HG03175 (cell line): Measurements from ENCODE around the gene KRT85.
"Not testable (repeated sequence)": the region's sequence is repeated elsewhere in the genome, so short reads cannot be mapped to it uniquely, and the experiment has no call there.

Experiments
- ATAC-seq: cut with Tn5 transposase; IDR thresholded peaks from one replicate; pipeline ENCODE4 v1.9.1; 2021; ENCODE audit warnings: mild to moderate bottlenecking, moderate library complexity; ENCODE audit not compliant: unreplicated experiment

The KRT85 gene

GRCh38 chr12:52366738-52367485 lies at the start of gene KRT85:
Gene KRT85 (minus strand): TSS chr12:52367481. CDS start chr12:52367405, 76 bp downstream.
- ATAC-seq, result no peak

GRCh38 chr12:52416795-52417194 lies 49.5 kb upstream of the KRT85 start:
- no peak for ATAC-seq

- ATAC-seq, result no peak
These were observed 48.8 kb upstream of the KRT85 start for GRCh38 chr12:52415870-52416750.

- ATAC-seq, result no peak
These were observed 47.7 kb upstream of the KRT85 start for GRCh38 chr12:52414936-52415335.

- no peak for ATAC-seq
These were observed 46.6 kb upstream of the KRT85 start for GRCh38 chr12:52413782-52414345.

DNA sequence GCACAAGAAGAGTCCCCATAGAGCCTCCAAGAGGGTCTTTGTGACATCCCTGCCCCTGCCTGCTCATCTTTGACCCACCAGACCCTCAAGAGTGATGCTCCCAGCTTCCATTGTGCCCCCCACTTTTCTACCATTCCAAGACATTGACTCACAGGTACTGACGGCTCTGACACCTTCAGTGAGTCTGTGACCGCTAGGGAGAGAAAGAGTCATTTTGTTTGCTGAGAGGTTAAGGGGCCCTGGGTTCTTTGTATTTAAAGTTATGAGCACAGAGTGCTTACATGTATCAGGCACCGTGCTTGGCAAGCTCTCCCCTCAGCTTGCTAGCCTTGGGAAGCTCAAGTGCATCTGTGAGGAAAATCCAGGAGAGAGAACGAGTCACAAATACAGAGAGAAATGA lies 45.9 kb upstream of the KRT85 start:
- ATAC-seq, result no peak

GRCh38 chr12:52411815-52412214 lies 44.5 kb upstream of the KRT85 start:
- ATAC-seq, result no peak

DNA sequence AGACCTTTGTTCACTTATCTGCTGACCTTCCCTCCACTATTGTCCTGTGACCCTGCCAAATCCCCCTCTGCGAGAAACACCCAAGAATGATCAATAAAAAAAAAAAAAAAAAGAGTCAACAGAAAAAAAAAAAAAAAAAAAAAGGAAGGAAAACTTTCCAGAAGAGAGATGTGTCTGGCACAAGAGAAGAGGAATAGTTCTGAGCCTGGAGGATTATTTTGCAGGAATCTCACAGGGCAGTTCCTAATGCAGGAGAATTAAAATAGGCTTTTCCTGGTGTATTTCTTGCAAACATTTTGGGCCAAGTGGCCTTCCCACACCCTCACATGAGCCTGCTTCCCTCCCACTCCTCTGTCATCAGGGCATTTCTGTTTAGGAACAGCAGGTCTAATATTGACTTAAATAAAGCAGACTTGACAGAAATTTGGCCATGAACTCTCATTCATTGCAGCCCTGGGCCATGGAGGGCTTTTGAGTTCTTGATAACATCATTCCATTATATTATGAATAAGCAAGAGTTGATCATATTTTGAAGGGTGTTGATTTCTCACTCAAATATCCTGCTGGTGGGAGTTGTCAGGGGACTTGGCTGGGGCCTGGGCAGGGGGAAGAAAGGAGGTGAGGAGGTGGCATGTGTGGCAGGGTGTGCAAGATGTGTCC lies 43.4 kb upstream of the KRT85 start:
- ATAC-seq, result not testable (repeated sequence)

GRCh38 chr12:52407918-52408317 lies 40.6 kb upstream of the KRT85 start:
- ATAC-seq, result no peak

- ATAC-seq, result no peak
These were observed 38.7 kb upstream of the KRT85 start, which contains the start of gene KRT82 for GRCh38 chr12:52405922-52406385. Gene KRT82 (minus strand): TSS chr12:52406335. CDS start chr12:52406277, 58 bp downstream.

DNA sequence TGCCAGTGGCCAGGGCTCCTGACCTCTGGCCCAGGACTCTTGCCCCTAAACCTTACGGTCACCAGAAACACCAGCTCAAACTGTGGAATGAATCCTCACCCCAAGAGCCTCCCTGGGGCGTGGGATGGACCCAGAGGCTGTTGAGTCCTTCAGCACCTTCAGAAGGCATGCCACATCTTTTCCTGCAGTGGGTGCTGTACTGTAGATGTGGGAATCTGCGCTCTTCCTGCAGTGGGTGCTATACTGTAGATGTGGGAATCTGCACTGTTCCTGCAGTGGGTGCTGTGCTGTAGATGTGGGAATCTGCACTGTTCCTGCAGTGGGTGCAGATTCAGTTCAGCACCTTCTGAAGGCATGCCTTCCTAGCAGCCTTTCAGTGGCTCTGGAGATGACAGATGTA lies 37.7 kb upstream of the KRT85 start:
- no peak for ATAC-seq

GRCh38 chr12:52403561-52403960 lies 36.3 kb upstream of the KRT85 start:
- ATAC-seq, result no peak

GRCh38 chr12:52402873-52403540 lies 35.7 kb upstream of the KRT85 start:
- no peak for ATAC-seq

- ATAC-seq, result no peak
These were observed 35.1 kb upstream of the KRT85 start for GRCh38 chr12:52402377-52402776.

DNA sequence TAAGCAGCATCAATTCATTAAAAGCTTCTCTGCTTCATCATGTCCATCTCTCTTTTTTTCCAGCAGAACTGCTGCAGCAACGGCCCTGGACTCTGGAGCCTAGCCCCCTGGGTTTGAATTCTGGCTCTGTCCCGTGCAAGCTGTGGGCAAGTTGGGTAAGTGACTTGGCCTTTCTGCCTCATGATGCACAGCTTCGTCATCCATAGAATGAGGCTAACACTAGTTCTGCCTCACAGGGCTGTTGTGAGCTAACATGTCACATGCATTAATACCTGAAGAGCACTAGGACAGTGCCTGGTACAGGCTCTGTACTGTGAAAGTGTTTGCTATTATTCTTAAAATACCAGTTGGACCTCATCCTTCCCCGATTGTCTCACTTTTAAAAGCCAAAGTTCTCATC lies 34.6 kb upstream of the KRT85 start:
- no peak for ATAC-seq

- no peak for ATAC-seq
These were observed 34.2 kb upstream of the KRT85 start for GRCh38 chr12:52401526-52401925.

GRCh38 chr12:52400906-52401305 lies 33.6 kb upstream of the KRT85 start:
- ATAC-seq, result no peak

- ATAC-seq, result no peak
These were observed 32.5 kb upstream of the KRT85 start for GRCh38 chr12:52399756-52400155.

DNA sequence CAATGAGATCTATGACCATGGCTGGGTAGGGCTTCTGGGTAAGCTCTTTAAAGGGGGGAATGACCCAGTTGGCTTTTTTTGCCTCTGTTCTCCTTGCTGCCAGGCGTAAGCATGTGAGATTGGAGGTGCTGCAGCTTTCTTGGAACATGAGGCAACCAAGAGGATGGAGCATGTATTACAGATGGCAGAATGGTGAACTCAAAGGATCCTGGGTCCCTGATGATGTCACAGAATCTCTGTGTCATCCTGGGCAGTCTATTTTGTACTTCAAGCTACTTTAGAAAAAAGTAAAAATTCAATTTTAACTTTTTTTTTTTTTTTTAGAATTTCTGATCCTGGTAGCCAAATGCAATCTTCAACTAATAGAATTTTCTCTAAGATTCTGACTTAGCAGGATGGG lies 30.9 kb upstream of the KRT85 start:
- ATAC-seq, result no peak

DNA sequence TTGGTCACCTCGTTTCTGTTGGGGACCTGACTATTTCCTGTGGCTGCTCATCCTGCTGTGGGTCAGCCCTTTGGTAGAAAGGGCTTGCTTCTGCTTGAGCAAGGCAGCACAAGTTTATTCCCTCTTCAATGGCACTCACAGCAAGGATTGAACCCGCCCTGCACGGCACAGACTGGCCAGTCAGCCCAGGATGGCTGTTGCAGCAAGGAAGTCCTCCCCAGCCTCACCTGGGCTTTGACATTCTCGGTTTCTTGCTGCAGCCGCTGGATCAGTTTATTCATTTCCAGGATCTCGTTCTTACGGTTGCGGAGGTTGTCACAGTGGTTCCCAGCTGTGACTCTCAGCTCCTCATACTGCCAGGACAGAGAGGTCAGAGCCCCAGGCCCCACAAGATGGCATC lies 29.4 kb upstream of the KRT85 start:
- ATAC-seq, result no peak
